Astrocyte (in vitro differentiated cells and primary cell): ENCODE results near the gene DISP3. TPM values are rescaled to one million over a fixed set of nuclear protein-coding genes. Genes with fewer than 3 reads are reported as not detected.

Experiments
- DNase-seq: peaks from one replicate; pipeline ENCODE4 v3.0.0-alpha.2; 2010; ENCODE audit warnings: low read depth
- FAIRE-seq: peaks from 2 replicates; lab custom pipeline; 2011; peaks lifted over from hg19 to GRCh38; lab: Jason Lieb, UNC
- H2AFZ ChIP-seq: 2 replicates; pipeline ENCODE4 v1.6.0; 2012; ENCODE audit warnings: low read depth, low read length, inconsistent platforms
- H3K27ac ChIP-seq: 2 replicates; pipeline ENCODE4 v1.5.1; 2011; ENCODE audit warnings: low read depth, low read length, inconsistent platforms
- H3K27me3 ChIP-seq: 2 replicates; pipeline ENCODE4 v1.6.0; 2011; ENCODE audit warnings: low read length, inconsistent platforms; ENCODE audit not compliant: insufficient read depth
- H3K36me3 ChIP-seq: 2 replicates; pipeline ENCODE4 v1.5.1; 2011; ENCODE audit warnings: low read length, inconsistent platforms; ENCODE audit not compliant: insufficient read depth
- H3K4me1 ChIP-seq: 2 replicates; pipeline ENCODE4 v1.5.1; 2011; ENCODE audit warnings: low read length, inconsistent platforms; ENCODE audit not compliant: insufficient read depth
- H3K4me2 ChIP-seq: 2 replicates; pipeline ENCODE4 v1.6.0; 2012; ENCODE audit warnings: low read length, inconsistent platforms
- H3K4me3 ChIP-seq: 2 replicates; pipeline ENCODE4 v1.5.1; 2011; ENCODE audit warnings: low read depth, mild to moderate bottlenecking, low read length, inconsistent platforms; ENCODE audit not compliant: insufficient read depth
- H3K79me2 ChIP-seq: 2 replicates; pipeline ENCODE4 v1.6.0; 2012; ENCODE audit warnings: mild to moderate bottlenecking, low read length, inconsistent platforms; ENCODE audit not compliant: insufficient read depth
- H3K9ac ChIP-seq: 2 replicates; pipeline ENCODE4 v1.6.0; 2012; ENCODE audit warnings: mild to moderate bottlenecking, low read length, inconsistent platforms
- H3K9me3 ChIP-seq: 2 replicates; pipeline ENCODE4 v1.5.1; 2012; ENCODE audit warnings: low read depth, mild to moderate bottlenecking, low read length, inconsistent platforms; ENCODE audit not compliant: insufficient read depth
- H4K20me1 ChIP-seq: 2 replicates; pipeline ENCODE4 v1.6.0; 2012; ENCODE audit warnings: low read length, inconsistent platforms; ENCODE audit not compliant: insufficient read depth
- H3K27ac Mint-ChIP-seq: one replicate; pipeline ENCODE4 v1.8.0; 2021; ENCODE audit warnings: mild to moderate bottlenecking, mixed read lengths; ENCODE audit not compliant: unreplicated experiment
- H3K27me3 Mint-ChIP-seq: one replicate; pipeline ENCODE4 v1.8.0; 2021; ENCODE audit warnings: low read depth, mixed read lengths; ENCODE audit not compliant: unreplicated experiment
- H3K36me3 Mint-ChIP-seq: one replicate; pipeline ENCODE4 v1.8.0; 2021; ENCODE audit warnings: low read depth, mixed read lengths; ENCODE audit not compliant: unreplicated experiment
- H3K4me1 Mint-ChIP-seq: one replicate; pipeline ENCODE4 v1.8.0; 2021; ENCODE audit warnings: low read depth, mixed read lengths; ENCODE audit not compliant: unreplicated experiment
- H3K4me3 Mint-ChIP-seq: one replicate; pipeline ENCODE4 v1.8.0; 2021; ENCODE audit warnings: mild to moderate bottlenecking, moderate library complexity, mixed read lengths; ENCODE audit not compliant: unreplicated experiment
- H3K9me3 Mint-ChIP-seq: one replicate; pipeline ENCODE4 v1.8.0; 2021; ENCODE audit warnings: mild to moderate bottlenecking, mixed read lengths; ENCODE audit not compliant: unreplicated experiment
- CTCF ChIP-seq: IDR thresholded peaks from 2 replicates; pipeline ENCODE4 v1.5.1; 2011; ENCODE audit warnings: low read depth, mild to moderate bottlenecking, inconsistent platforms, low read length, moderate library complexity; ENCODE audit not compliant: insufficient read depth
- EZH2 ChIP-seq: IDR thresholded peaks from 2 replicates; pipeline ENCODE4 v1.6.1; 2012; ENCODE audit warnings: mild to moderate bottlenecking, low read length, inconsistent platforms; ENCODE audit not compliant: insufficient read depth
- total RNA-seq: library from RNA; stranded (reverse); gene quantifications from 2 replicates; pipeline ENCODE4 v1.2.1, GENCODE V29; 2021

DISP3 gene
- total RNA-seq, 1 donor from 2014 or later, result 0.32 TPM

- Histone ChIP-seq H2AFZ (no peak overlapping the region), H3K9me3 (no peaks in the 10 kb centered on the region), H3K27me3 (peaks cover 7% of the 10 kb centered on the region), H3K4me2 (no peak overlapping the region), H4K20me1 (no peaks in the 10 kb centered on the region), H3K79me2 (no peaks in the 10 kb centered on the region), H3K4me1 (no peaks in the 10 kb centered on the region), H3K27ac (no peak overlapping the region), H3K4me3 (no peak overlapping the region), H3K9ac (no peak overlapping the region), H3K36me3 (no peaks in the 10 kb centered on the region)
- no peaks in the 10 kb centered on the region for H3K36me3 Mint-ChIP-seq
- FAIRE-seq (no peak), DNase-seq (no peak)
- no peak overlapping the region for H3K4me3 Mint-ChIP-seq
- TF ChIP-seq CTCF, result no peak
- no peak for TF ChIP-seq EZH2
- peaks cover 84% of the 10 kb centered on the region for H3K27me3 Mint-ChIP-seq
- H3K27ac Mint-ChIP-seq, result no peak overlapping the region
- H3K9me3 Mint-ChIP-seq, result peaks cover 2% of the 10 kb centered on the region
- no peaks in the 10 kb centered on the region for H3K4me1 Mint-ChIP-seq
These were observed 5.4 kb upstream of the DISP3 start for GRCh38 chr1:11473491-11474034.

GRCh38 chr1:11474826-11475225 is 4.1 kb upstream of the DISP3 start:
- FAIRE-seq (no peak), DNase-seq (no peak)
- Mint-ChIP-seq H3K36me3 (no peaks in the 10 kb centered on the region), H3K27ac (no peak overlapping the region), H3K4me3 (no peak overlapping the region), H3K9me3 (peaks cover 2% of the 10 kb centered on the region), H3K27me3 (peaks cover 73% of the 10 kb centered on the region), H3K4me1 (no peaks in the 10 kb centered on the region)
- no peaks in the 10 kb centered on the region for H4K20me1 ChIP-seq
- H2AFZ ChIP-seq, result no peak overlapping the region
- no peak overlapping the region for H3K4me3 ChIP-seq
- peaks cover 7% of the 10 kb centered on the region for H3K27me3 ChIP-seq
- H3K4me2 ChIP-seq, result no peak overlapping the region
- TF ChIP-seq EZH2, result no peak
- no peak for TF ChIP-seq CTCF
- peaks cover 6% of the 10 kb centered on the region for H3K4me1 ChIP-seq
- H3K79me2 ChIP-seq, result no peaks in the 10 kb centered on the region
- no peak overlapping the region for H3K27ac ChIP-seq
- no peak overlapping the region for H3K9ac ChIP-seq
- H3K36me3 ChIP-seq, result no peaks in the 10 kb centered on the region
- H3K9me3 ChIP-seq, result no peaks in the 10 kb centered on the region

GRCh38 chr1:11475748-11476147 is 3.2 kb upstream of the DISP3 start:
- no peak for TF ChIP-seq EZH2
- TF ChIP-seq CTCF, result no peak
- Histone ChIP-seq H3K4me1 (peaks cover 6% of the 10 kb centered on the region), H3K79me2 (no peaks in the 10 kb centered on the region), H2AFZ (no peak overlapping the region), H3K36me3 (no peaks in the 10 kb centered on the region), H3K9ac (no peak overlapping the region), H3K27me3 (peaks cover 7% of the 10 kb centered on the region), H4K20me1 (no peaks in the 10 kb centered on the region), H3K4me3 (no peak overlapping the region), H3K4me2 (no peak overlapping the region), H3K9me3 (no peaks in the 10 kb centered on the region), H3K27ac (no peak overlapping the region)
- FAIRE-seq (no peak), DNase-seq (no peak)
- Mint-ChIP-seq H3K4me3 (no peak overlapping the region), H3K4me1 (peaks cover 3% of the 10 kb centered on the region), H3K9me3 (peaks cover 2% of the 10 kb centered on the region), H3K27ac (no peak overlapping the region), H3K27me3 (peaks cover 75% of the 10 kb centered on the region), H3K36me3 (no peaks in the 10 kb centered on the region)
